NB4 (cell line): ENCODE results near the gene DAB1.
A peak's percentile ranks its signal among the peaks of the same experiment; 100 is the strongest.

ENCODE experiments used
- DNase-seq: peaks from one replicate; pipeline ENCODE4 v3.0.0; 2010; ENCODE audit warnings: low read depth
- H3K4me3 ChIP-seq: one replicate; pipeline ENCODE4 v1.5.1; 2011; ENCODE audit warnings: mild to moderate bottlenecking, low read depth, low read length, moderate library complexity
- CTCF ChIP-seq: IDR thresholded peaks from one replicate; pipeline ENCODE4 v1.5.1; 2012; ENCODE audit warnings: low read depth, low read length
- MAX ChIP-seq: IDR thresholded peaks from 2 replicates; pipeline ENCODE4 v1.6.1; 2011; ENCODE audit warnings: low read depth, low read length
- MYC ChIP-seq: IDR thresholded peaks from 2 replicates; pipeline ENCODE4 v1.6.1; 2011; ENCODE audit warnings: low read depth, low read length
- POLR2A ChIP-seq: IDR thresholded peaks from 2 replicates; pipeline ENCODE4 v1.6.1; 2011; ENCODE audit warnings: mild to moderate bottlenecking; ENCODE audit not compliant: insufficient read length; ENCODE audit errors: extremely low read depth

Gene DAB1

GRCh38 chr1:57065442-57065841 lies 358.4 kb downstream of the DAB1 start:
- H3K4me3 ChIP-seq = no peak overlapping the region
- TF ChIP-seq MAX = no peak
- TF ChIP-seq CTCF = no peak
- no peak for TF ChIP-seq MYC
- TF ChIP-seq POLR2A = no peak
- no peak for DNase-seq

GRCh38 chr1:57064379-57065140 lies 359.3 kb downstream of the DAB1 start:
- no peak for DNase-seq
- TF ChIP-seq CTCF = no peak
- no peak for TF ChIP-seq MAX
- no peak for TF ChIP-seq MYC
- no peak for TF ChIP-seq POLR2A
- no peak overlapping the region for H3K4me3 ChIP-seq

GRCh38 chr1:57063406-57064125 lies 360.3 kb downstream of the DAB1 start:
- no peak for DNase-seq
- no peak overlapping the region for H3K4me3 ChIP-seq
- TF ChIP-seq MYC (no peak), CTCF (no peak), MAX (no peak), POLR2A (no peak)

- TF ChIP-seq MAX = no peak
- no peak for TF ChIP-seq CTCF
- TF ChIP-seq MYC = no peak
- TF ChIP-seq POLR2A = no peak
- peak; percentile 8 for DNase-seq
- H3K4me3 ChIP-seq = no peak overlapping the region
Observed at GRCh38 chr1:57061369-57061768, 362.5 kb downstream of the DAB1 start.

- DNase-seq = no peak
- TF ChIP-seq MYC (no peak), MAX (no peak), CTCF (no peak), POLR2A (no peak)
- H3K4me3 ChIP-seq = no peak overlapping the region
Observed at GRCh38 chr1:57060451-57060850, 363.4 kb downstream of the DAB1 start.
